Left renal cortex interstitium (tissue), 4 donors: ENCODE results near the gene SPATA31C1. TPM values are rescaled to one million over a fixed set of nuclear protein-coding genes. Genes with fewer than 3 reads are reported as not detected.

Experiments used
- polyA plus RNA-seq, 4 donors: library from polyadenylated mRNA; unstranded; fragments of 120-200 nt; gene quantifications; one replicate each; pipeline ENCODE4 v1.2.1, GENCODE V29; 2013; ENCODE audit not compliant: insufficient read length in 4 of 4

The SPATA31C1 gene
- polyA plus RNA-seq, 4 donors: 0.47 to 0.74 (median 0.69) TPM

Other genes with a start within 250 kb of the SPATA31C1 start
- gene CTSL, start 191.8 kb upstream of the SPATA31C1 start, polyA plus RNA-seq: 100 to 1,000 TPM; 117 to 195 (median 160) TPM
- gene SPATA31E1, start 35.1 kb upstream of the SPATA31C1 start, polyA plus RNA-seq: under 1 TPM in 1 of 4 donors, not detected in 3; 0.03 TPM
- 10 to 100 TPM; 19.4 to 24.4 (median 21.9) TPM for gene CDK20, start 56.6 kb downstream of the SPATA31C1 start, polyA plus RNA-seq
- gene SPATA31C2, start 220.5 kb downstream of the SPATA31C1 start, polyA plus RNA-seq: under 1 TPM; 0.48 to 0.71 (median 0.58) TPM